Measurements from ENCODE around the gene RPL28.
A peak's percentile ranks its signal among the peaks of the same experiment; 100 is the strongest.

Gene RPL28

GRCh38 chr19:55373993-55374757 lies 11.6 kb upstream of the RPL28 start:
- DNase-seq (ENCODE audit: low spot score): no peak

- DNase-seq (ENCODE audit: low spot score): no peak
Measured at GRCh38 chr19:55376241-55376933, 9.3 kb upstream of the RPL28 start, which contains the start of gene TMEM190. Gene TMEM190 (plus strand): TSS chr19:55376826. CDS start chr19:55376854, 28 bp downstream.

DNA sequence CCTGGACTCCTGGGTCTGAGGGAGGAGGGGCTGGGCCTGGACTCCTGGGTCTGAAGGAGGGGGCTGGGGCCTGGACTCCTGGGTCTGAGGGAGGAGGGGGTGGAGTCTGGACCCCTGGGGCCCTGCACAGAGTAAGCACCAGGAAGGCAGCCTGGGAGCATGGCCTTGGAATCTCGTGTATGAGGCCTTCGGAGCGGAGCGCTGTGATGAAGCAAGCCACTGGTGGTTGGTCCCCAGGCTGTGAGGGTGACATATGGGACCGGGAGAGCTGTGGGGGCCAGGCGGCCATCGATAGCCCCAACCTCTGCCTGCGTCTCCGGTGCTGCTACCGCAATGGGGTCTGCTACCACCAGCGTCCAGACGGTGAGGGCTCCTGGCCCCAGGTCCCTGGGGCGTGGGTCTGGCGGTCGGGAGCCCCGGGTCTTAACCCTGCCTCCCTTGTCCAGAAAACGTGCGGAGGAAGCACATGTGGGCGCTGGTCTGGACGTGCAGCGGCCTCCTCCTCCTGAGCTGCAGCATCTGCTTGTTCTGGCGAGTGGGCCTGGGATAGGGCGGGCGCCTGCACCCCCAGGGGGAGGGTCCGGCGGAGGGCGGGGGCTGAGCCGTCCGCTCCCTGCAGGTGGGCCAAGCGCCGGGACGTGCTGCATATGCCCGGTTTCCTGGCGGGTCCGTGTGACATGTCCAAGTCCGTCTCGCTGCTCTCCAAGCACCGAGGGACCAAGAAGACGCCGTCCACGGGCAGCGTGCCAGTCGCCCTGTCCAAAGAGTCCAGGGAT lies 8.2 kb upstream of the RPL28 start:
- DNase-seq (ENCODE audit: low spot score): no peak

GRCh38 chr19:55379174-55379573 lies 6.6 kb upstream of the RPL28 start:
- no peak for DNase-seq (ENCODE audit: low spot score)

DNA sequence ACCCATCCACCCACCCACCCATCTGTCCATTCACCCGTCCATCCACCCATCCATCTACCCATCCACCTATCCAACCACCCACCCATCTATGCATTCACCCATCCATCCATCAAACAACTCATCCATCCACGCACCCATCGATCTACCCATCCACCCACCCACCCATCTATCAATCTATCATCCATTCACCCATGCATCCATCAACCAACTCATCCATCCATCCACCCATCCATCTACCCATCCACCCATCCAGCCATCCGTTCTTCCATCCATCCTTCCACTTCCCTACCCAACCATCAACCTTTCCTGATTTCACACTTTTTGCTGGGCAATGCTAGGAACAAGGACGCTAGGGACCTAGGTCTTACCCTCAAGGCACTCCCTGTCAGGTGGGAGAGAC lies 3.7 kb upstream of the RPL28 start:
- DNase-seq (ENCODE audit: low spot score): no peak

GRCh38 chr19:55382522-55383054 lies 3.1 kb upstream of the RPL28 start:
- DNase-seq (ENCODE audit: low spot score): no peak

GRCh38 chr19:55383279-55384130 lies 2.2 kb upstream of the RPL28 start:
- peak; percentile 48 for DNase-seq (ENCODE audit: low spot score)

GRCh38 chr19:55384131-55384919 lies 1.4 kb upstream of the RPL28 start, which contains the start of gene TMEM238:
Gene TMEM238 (minus strand): TSS chr19:55384292. CDS start chr19:55384259, 33 bp downstream.
- DNase-seq (ENCODE audit: low spot score): peak; percentile 43

DNA sequence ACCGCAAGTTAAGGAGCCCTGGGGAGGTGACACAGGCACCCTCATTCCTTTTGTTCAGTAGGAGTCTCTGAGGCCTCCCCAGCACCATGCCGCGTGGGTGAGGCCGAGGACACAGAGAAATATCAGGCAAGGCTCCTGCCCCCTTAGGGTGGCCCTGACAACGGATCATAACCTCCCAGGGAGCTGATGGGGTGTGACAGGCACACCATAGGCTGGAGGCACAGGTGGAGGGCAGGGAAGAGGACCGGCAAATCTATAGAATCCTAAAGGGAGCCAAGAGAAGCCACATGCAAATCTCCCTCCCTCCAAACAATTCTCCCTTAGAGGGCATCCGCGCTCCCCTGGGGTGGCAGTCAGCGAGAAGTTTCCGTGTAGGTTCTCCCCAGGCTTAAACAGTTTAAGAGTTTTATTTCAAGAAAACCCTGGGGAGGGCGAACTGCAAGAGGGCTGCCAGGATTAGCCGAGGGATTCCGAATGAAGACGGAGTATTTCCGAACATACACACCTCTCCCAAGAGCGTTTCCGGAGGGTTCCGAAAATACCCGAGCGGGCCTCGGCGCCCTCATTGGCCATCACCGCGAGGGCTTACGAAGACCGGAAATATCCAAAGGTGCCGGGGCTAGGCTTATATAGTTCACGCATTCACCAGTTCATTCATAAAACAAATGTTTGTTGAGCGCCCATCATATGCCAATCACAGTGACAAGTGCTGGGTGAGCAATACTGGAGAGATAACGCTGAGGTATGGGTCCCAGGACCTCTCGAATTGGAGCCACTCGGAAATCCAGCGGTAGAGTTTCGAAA lies 610 bp upstream of the RPL28 start:
- peak; percentile 98 for DNase-seq (ENCODE audit: low spot score)

GRCh38 chr19:55386493-55386971 lies 800 bp downstream of the RPL28 start:
- no peak for DNase-seq (ENCODE audit: low spot score)

- DNase-seq (ENCODE audit: low spot score): no peak
Measured at GRCh38 chr19:55387736-55388497, 2.2 kb downstream of the RPL28 start.

GRCh38 chr19:55389386-55390317 lies 3.9 kb downstream of the RPL28 start:
- no peak for DNase-seq (ENCODE audit: low spot score)

DNA sequence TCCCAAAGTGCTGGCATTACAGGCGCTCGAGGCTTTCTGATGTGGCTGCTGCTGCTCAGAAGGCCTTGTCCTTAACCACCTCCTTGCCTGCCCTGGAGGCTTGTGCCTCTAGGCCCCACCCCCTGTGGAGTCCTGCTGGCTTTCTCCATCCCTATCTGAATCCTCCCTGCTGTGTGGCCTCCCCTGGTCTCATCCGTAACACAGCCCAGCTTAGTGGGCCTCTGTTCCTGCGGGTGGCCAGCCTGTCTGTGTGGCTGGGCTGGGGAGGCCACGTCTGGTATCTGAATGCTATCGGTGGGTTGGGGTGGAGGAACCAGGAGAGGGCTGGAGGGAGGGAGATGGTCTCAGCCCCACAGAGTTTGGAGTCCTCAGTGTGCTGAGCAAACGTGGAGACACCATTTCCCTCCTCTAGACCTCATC lies 4.7 kb downstream of the RPL28 start:
- DNase-seq (ENCODE audit: low spot score): no peak

GRCh38 chr19:55391191-55391670 lies 5.5 kb downstream of the RPL28 start:
- DNase-seq (ENCODE audit: low spot score): no peak

DNA sequence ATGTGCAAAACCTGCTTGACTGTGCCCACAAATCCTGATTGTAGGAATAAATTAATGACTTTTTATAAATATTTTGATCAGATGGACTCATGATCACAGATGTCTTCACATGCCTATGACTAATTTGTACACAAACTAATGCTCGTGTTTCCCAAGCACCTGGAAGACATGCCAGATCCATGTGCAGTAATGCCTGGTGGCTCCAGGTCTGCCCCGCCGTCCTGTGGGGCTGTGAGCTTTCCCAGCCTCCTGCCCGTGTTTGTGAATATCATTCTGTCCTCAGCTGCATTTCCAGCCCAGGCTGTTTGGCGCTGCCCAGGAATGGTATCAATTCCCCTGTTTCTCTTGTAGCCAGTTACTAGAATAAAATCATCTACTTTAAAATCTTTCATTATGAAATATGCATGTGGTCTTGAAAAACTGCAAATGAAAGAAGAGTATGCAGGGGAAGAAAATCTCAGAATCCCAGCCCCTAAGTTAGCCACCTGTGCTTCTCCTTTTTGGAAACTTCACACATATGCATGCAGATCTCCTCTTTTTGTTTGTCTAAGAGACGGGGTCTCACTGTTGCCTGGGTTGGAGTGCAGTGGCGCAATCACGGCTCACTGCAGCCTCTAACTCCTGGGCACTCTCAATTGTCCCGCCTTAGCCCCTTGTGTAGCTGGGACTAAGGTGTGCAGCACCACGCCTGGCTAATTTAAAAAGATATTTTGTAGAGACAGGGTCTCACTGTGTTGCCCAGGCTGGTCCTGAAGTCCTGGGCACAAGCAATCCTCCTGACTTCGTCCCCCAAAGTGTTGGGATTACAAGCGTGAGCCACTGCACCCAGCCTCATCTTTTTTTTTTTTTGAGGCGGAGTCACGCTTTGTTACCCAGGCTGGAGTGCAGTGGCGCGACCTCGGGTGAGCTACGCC lies 6.2 kb downstream of the RPL28 start:
- no peak for DNase-seq (ENCODE audit: low spot score)

Measured in activated CD4-positive, alpha-beta T cell treated with anti-CD3 and anti-CD28 coated beads, Interleukin-2, Interleukin-4, amounts not matched to agents 100 ng/mL and 50 ng/mL, durations not matched to agents 16 hours and 8 hours (primary cell).